GM19395 (cell line): ENCODE measurements around the gene FRRS1L.

ENCODE experiments used
- ATAC-seq: cut with Tn5 transposase; IDR thresholded peaks from one replicate; pipeline ENCODE4 v1.9.1; 2021; ENCODE audit warnings: mild to moderate bottlenecking, moderate library complexity; ENCODE audit not compliant: unreplicated experiment

FRRS1L gene

DNA sequence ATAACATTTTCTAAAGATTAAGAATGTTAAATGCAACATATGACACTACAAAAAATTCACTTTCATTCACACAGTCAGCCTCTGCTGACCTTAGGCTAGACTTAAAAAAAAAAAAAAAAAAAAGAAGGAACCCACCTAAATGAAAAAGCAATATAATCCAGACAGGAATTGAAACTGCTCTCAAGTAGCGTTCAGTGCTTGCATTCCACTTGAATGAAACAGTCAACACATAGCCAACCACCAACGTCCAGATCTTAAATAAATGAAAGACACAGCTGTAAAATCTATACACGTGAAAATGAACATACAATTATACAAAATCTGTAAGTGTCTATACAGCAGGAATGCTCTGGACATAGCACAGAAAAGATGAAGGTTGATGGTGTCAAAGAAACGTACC lies 58.7 kb downstream of the FRRS1L start:
- peak; percentile 45 for ATAC-seq

GRCh38 chr9:109107402-109108240 lies 59.4 kb downstream of the FRRS1L start:
- no peak for ATAC-seq

GRCh38 chr9:109101810-109102209 lies 65.2 kb downstream of the FRRS1L start:
- ATAC-seq = peak; percentile 78

DNA sequence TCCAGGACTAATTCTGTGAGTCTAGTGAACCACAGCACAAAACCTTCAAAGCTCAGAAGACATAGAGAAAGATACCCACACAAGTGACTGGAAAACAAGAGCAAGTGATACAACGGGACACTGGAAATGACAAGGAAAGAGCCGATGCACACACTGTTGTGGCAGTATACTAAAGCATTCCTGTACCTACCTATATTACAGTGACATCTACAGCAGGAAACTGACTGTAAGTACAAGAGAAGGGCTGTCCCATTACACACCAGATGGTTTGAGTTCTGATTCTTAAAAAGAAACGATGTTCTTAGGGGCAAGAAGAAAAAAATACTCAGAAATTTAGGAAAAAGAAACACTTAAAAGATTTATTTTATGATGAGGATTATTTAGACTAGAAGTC lies 65.8 kb downstream of the FRRS1L start:
- ATAC-seq = peak; percentile 19

- ATAC-seq = peak; percentile 45
Measured at GRCh38 chr9:109100543-109101201, 66.4 kb downstream of the FRRS1L start.

DNA sequence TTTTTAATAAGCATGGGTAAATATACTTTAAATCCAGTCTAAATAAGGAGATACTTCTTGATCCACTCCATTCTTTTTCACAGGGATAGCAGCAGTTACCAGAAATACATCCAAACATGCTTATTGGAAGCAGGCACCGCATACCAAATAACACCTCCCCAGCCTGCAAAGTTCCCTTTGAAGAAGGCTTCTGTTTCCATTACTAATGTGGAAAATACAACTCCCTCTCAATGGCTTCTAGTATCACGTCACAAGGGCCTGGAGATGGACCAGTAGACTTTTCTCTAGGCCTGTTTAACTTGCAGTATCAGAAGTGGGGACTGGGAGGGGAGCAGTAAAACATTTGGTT lies 68.1 kb downstream of the FRRS1L start:
- ATAC-seq = no peak

DNA sequence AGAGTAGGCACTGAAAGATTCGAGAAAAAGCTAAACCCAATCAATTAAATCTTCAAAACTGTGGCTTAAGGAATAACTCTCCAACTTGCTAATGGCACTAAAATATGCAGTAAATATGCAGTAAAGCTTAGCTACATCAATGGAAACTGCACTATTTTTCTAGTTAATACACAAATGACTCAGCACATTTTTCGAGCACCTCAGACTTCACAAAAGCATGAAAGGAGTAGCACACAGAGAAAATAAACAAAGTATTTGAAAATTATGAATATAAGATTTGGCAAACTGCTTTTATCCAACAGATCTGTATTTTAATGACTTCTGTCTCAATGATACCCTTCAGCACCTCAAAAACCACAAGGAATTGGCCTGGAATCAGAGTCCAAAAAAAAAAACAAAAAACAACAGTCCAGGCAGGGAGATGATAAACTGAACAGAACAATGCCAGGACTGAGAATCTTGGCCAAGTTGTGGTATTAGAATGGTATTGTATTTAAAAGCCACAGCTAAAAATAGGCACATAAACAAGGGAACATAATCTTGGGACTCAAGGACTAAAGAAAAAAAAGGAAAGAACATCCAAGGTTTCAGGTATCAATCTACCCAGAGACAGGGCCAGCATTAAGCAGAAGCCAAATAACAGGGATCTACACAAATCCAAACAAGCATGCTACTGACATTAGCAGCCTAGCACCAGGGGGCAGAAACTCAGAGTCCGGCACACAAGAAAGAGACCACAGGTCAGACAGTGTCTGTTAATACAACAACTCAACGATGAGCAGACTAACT lies 68.7 kb downstream of the FRRS1L start:
- peak; percentile 40 for ATAC-seq

- no peak for ATAC-seq
Measured at GRCh38 chr9:109097146-109097545, 69.9 kb downstream of the FRRS1L start.

- no peak for ATAC-seq
Measured at GRCh38 chr9:109095321-109095720, 71.7 kb downstream of the FRRS1L start.

DNA sequence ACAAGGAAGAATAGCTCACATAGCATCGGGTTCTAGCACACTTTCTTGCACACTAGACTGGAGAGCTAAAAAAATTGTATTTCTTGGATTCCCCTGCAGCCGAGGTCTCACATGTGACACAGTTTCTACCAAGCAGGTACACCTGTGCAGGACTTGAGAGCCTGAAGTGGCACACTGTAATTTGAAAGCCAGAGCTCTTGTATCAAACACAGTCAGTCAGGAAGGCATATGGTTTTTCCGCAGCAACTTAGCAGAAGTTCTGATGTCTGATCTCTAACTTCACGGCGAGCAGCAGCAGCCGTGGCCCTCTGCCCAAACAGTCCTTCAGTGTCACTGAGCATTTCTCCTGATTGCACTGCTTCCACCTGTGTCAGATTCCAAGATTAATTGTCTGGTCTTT lies 72.8 kb downstream of the FRRS1L start:
- ATAC-seq = no peak

GRCh38 chr9:109092587-109092986 lies 74.5 kb downstream of the FRRS1L start:
- no peak for ATAC-seq

- no peak for ATAC-seq
Measured at GRCh38 chr9:109092051-109092580, 74.9 kb downstream of the FRRS1L start.

GRCh38 chr9:109088221-109088620 lies 78.8 kb downstream of the FRRS1L start:
- no peak for ATAC-seq

DNA sequence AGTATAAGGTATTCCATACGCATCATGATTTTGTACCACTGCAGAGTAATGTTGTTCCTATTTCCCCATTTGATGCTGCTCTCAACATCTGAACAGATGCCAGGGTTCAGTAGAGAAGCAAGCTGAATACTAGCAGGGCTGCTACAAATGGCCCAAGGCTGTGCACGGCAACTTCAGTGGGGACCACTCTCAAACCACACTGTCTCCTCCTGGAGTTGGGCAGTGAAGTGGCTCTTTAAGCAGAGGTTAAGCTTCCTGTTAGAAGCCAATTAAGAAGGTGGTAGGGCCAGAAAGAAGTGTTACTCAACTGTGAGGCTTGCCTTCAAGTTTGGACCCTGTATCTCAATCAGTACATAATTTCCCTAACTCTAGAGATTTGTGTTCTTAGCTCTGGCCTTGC lies 79.3 kb downstream of the FRRS1L start:
- ATAC-seq = no peak

DNA sequence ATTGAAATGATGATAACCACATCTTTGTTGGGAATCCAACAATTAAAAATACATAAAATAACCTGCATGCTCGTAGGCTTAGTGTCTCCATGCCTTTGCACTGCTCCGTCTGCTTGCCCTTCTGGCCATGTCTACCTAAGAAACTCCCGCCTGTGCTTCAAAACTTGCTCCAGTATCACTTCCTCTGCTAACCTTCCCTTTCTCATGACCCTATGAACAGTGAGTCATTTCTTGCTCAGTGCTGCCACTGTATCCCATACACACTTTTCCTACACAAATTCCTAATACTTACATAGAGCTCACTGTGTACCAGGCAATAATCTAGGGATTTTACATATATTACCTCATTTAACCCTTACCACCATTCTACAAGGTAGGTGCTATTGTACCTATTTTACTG lies 80.8 kb downstream of the FRRS1L start:
- peak; percentile 97 for ATAC-seq

DNA sequence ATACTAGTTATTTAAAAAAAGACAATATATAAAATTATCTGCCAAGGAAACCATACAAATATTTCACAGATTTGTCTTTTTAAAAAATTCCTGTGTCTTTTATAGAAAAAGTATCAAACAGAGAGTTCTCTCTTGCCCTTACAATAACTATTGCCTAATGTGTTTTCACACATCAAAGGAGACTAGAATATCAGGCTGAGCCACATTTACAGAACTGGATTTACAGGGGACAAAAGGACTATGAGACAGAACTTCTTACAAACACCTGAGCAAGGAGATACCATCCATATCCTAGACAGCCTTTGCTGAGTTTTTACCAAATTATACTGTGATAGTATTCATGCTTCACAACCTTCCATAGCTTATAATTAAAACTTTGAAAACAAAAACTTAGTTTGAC lies 81.5 kb downstream of the FRRS1L start:
- ATAC-seq = no peak

GRCh38 chr9:109083813-109084405 lies 83.1 kb downstream of the FRRS1L start:
- ATAC-seq = no peak

GRCh38 chr9:109083141-109083540 lies 83.9 kb downstream of the FRRS1L start:
- ATAC-seq = no peak

DNA sequence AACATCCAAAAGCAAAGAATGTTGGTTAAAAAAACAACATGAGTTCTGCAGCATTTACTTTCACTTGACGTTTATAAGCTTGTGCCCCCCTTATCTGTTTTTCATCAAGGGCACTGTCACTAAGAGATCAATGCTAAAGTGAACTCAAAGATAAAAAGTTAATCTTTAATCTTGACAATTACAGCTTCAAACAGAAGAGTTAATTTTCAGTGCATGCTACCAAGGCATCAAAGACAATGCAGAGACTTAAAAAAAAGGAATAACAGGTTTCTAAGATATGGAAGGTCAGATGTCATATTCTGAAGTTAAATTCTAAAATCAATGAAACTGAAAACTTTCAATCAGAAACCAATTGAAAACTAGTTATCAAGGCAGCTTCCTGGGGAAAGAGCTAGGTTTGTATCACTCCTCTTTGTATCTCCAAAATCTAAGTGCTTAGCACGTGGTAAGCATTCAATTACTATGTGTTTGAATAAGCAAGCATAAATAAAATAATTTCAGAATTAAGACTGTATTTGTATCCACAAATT lies 84.9 kb downstream of the FRRS1L start:
- ATAC-seq = no peak
